Anterior cingulate cortex (tissue), 58 donors: ENCODE measurements around the gene SH2B2.
"Not testable (repeated sequence)": the region's sequence is repeated elsewhere in the genome, so short reads cannot be mapped to it uniquely, and the experiment has no call there.

Experiments used
- DNase-seq, 58 donors: peaks; one replicate each; lab custom pipeline; 2025; lab: John Stamatoyannopoulos, UW

Gene SH2B2

GRCh38 chr7:102303669-102304422 is 17.2 kb downstream of the SH2B2 start:
- no peak for DNase-seq

DNA sequence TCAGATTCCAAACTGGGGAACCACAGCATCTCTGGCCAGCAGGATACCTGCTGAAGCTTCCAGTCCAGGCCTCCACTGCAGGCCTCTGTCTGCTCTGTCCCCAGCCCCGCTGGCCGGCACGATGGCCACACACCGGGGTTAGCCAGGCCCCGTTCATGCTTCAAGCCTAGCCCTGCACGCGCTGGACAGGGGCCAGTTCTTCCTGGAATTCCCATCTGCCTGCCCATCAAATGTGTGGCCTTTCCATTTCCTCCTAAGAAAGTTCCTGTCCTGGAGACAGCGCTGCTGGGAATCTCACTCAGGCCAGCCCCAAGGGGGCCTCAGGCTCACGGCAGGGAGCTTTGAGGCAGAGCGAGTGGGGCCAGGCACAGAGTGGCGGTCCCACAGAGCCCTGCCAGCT is 18.0 kb downstream of the SH2B2 start:
- peak in 3 of 58 donors; percentile 5 to 40 (median 14) for DNase-seq

GRCh38 chr7:102305414-102306268 is 19.0 kb downstream of the SH2B2 start:
- no peak for DNase-seq

DNA sequence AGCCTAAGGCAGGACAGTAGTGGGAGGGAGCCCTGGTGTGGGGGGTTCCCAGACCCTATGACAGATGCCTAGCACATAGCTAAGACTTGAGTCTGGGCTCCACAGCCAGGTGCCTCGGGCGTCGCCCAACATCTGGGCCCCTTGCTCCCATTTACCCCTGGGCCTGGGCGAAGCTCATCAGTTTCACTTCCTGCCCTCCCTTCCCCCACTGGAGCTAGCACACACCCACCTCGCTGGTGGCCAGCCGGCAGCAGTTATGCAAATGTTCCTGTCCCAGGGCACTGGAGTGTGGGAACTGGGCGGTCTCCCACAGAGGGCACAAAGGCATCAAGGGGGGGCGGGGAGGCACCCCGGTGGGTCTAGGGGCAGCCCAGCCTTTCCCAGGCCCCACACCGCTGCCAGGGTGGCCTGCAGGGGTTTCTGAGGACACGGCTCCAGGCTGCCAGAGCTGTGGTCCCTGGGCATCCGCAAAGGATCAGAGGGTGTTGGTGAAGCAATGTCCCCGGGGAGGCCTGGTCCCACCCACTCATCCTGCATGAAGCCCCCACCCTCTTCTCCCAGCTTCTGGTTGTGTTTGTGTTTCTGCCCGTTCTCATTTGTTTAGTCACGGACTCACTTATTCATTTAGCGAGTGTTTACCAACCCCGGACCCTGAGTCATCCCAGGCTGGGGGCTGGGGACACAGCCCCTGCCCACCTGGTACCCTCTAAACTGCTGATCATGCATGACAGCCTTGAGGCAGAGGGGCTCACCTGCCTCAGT is 20.4 kb downstream of the SH2B2 start:
- peak in 42 of 58 donors; percentile 4 to 75 (median 32) for DNase-seq

GRCh38 chr7:102310414-102310815 is 23.7 kb downstream of the SH2B2 start:
- DNase-seq = peak in 40 of 58 donors; percentile 3 to 78 (median 32)

GRCh38 chr7:102312317-102312716 is 25.6 kb downstream of the SH2B2 start:
- DNase-seq = no peak

GRCh38 chr7:102313997-102314780 is 27.5 kb downstream of the SH2B2 start:
- no peak for DNase-seq

DNA sequence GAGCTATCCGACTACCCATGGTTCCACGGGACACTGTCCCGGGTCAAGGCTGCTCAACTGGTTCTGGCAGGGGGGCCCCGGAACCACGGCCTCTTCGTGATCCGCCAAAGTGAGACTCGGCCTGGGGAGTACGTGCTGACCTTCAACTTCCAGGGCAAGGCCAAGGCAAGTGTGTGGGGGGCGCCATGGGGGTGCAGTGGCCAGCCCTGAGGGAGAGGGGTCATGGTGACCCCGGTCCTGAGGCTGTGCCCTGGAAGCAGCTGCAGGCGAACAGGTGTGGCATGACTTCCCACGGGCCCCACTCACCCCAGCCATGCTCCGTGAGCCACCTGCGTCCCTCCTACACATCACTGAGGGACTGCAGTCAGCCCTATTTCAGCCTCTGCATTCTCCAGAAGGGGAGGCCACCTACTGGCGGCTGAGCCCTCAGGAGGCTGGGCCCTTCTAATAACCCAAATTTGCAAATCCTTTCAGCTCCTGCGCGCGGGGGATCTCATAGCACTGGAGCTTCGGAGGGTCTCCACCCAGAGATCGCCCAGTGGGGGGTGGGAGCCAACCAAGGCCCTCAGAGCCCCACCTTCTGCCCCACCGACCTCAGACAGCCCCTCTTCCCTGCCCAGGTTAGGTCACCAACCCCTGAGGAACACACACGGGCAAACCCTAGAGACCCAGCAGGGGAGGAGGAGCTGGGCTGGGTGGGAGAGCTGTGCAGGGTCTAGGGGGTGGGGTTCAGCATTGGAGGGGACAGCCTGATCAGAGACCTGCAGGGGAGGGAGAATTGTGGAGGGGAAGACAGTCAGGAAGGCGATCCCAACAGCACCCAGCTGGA is 30.8 kb downstream of the SH2B2 start:
- no peak for DNase-seq

GRCh38 chr7:102318482-102318971 is 31.9 kb downstream of the SH2B2 start:
- DNase-seq = no peak

- DNase-seq = no peak
Measured at GRCh38 chr7:102319671-102320070, 33.0 kb downstream of the SH2B2 start.

GRCh38 chr7:102320181-102320580 is 33.5 kb downstream of the SH2B2 start:
- DNase-seq = no peak

DNA sequence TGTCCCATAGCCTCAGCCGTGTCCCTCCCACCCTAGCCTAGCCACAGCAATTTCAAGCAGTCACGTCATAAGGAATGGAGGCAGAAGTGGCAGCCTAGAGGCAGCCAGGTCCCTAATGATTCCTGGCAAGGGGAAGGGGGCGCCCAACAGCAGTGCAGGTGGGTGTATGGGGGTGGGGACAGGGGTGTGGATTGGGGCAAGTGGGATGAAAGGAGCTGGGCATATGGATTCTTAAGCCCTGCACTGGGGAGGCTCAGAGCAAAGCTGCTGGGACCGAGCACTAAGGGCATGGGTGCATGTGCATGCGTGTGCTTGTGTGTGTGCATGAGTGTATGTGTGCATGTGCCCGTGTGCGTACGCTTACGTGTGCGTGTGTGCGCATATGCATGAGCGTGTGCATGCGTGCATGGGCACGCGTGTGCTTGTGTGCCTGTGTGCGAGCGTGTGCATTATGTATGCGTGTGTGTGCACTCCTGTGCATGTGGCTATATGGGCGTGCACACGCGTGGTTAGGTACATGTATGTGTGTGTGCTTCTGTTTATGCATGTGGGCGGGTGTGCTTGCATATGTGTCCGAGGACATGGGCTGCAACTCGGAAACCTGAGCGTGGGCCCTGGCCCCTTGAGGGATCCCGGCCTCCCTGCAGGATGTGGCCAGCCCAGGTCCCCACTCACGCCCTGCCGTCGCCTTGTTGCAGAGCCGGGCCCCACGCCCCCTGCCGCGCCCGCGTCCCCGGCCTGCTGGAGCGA is 34.1 kb downstream of the SH2B2 start:
- no peak for DNase-seq

DNA sequence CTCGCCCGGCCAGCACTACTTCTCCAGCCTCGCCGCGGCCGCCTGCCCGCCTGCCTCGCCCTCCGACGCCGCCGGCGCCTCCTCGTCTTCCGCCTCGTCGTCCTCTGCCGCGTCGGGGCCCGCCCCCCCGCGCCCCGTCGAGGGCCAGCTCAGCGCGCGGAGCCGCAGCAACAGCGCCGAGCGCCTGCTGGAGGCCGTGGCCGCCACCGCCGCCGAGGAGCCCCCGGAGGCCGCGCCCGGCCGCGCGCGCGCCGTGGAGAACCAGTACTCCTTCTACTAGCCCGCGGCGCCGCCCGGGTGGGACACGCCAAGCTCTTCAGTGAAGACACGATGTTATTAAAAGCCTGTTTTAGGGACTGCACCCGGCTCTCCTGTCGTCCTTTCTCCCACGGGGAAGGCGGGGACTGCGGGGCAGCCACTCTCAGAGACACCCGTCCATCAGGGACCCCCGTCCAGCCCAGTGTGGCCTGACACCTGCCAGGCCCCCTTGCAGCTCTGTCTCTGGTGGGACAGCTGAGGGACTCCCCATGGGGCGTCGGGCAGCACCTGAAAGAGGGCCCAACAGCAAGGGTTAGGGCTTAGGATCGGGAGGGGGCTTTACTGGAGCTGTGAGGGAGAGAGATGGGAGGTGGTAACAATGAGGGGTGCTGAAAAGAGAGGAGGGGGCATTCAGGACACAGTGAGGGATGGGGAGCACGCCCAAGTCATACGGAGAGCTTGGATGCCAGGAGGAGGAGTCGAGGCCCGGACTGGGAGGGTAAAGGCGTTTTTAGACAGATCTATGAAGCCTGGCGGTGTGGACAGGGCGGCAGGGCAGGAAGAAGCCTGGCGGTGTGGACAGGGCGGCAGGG is 34.9 kb downstream of the SH2B2 start:
- no peak for DNase-seq

GRCh38 chr7:102322202-102322715 is 35.6 kb downstream of the SH2B2 start:
- DNase-seq = no peak

- no peak for DNase-seq
Measured at GRCh38 chr7:102323914-102324195, 37.2 kb downstream of the SH2B2 start.

DNA sequence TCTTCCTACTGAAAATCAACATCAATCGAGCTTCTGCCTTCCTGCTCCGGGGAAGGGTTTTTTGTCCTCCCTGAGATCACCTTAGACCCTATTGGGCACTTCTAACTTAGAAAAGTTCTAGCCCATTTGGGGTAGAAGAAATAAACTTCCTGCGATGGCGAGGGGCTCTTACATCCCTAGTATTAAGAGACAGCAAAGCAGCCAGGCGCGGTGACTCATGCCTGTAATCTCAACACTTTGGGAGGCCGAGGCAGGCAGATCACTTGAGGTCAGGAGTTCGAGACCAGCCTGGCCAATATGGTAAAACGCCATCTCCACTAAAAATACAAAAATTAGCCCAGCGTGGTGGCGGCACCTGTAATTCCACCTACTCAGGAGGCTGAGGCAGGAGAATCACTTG is 38.4 kb downstream of the SH2B2 start:
- DNase-seq = not testable (repeated sequence)

GRCh38 chr7:102326157-102326889 is 39.7 kb downstream of the SH2B2 start:
- DNase-seq = no peak
